KMS-11 (cell line): ENCODE measurements around the gene NXPH1.

Experiments used
- H2AFZ ChIP-seq: fragments of 200-600 bp; sonication (generic); 2 replicates; pipeline ENCODE4 v1.6.1; 2016; ENCODE audit warnings: antibody characterized with exemption, mixed run types, low read depth
- H3K27ac ChIP-seq: fragments of 200-600 bp; sonication (generic); 2 replicates; pipeline ENCODE4 v1.6.1; 2016; ENCODE audit warnings: mild to moderate bottlenecking, mixed run types
- H3K27me3 ChIP-seq: fragments of 200-600 bp; sonication (generic); 2 replicates; pipeline ENCODE4 v1.6.1; 2017; ENCODE audit warnings: mild to moderate bottlenecking, low read depth, mixed run types, moderate library complexity; ENCODE audit not compliant: insufficient read depth
- H3K36me3 ChIP-seq: fragments of 200-600 bp; sonication (generic); 2 replicates; pipeline ENCODE4 v1.6.1; 2017; ENCODE audit warnings: mild to moderate bottlenecking, mixed run types; ENCODE audit not compliant: insufficient read depth
- H3K4me1 ChIP-seq: fragments of 200-600 bp; sonication (generic); 2 replicates; pipeline ENCODE4 v1.6.1; 2016; ENCODE audit warnings: mild to moderate bottlenecking, low read depth, mixed run types; ENCODE audit not compliant: poor library complexity, severe bottlenecking
- H3K4me2 ChIP-seq: fragments of 200-600 bp; sonication (generic); 2 replicates; pipeline ENCODE4 v1.7.0; 2016; ENCODE audit warnings: mild to moderate bottlenecking, mixed run types
- H3K4me3 ChIP-seq: fragments of 200-600 bp; sonication (generic); IDR thresholded peaks from 2 replicates; pipeline ENCODE4 v1.6.1; 2017; ENCODE audit warnings: low read depth, low read length, mixed read lengths; ENCODE audit not compliant: insufficient read depth
- H3K79me2 ChIP-seq: fragments of 200-600 bp; sonication (generic); 2 replicates; pipeline ENCODE4 v1.6.1; 2016; ENCODE audit warnings: low read depth, mixed run types; ENCODE audit not compliant: insufficient read depth
- H3K9ac ChIP-seq: fragments of 200-600 bp; sonication (generic); 2 replicates; pipeline ENCODE4 v1.6.1; 2016; ENCODE audit warnings: mild to moderate bottlenecking, mixed run types
- H4K20me1 ChIP-seq: fragments of 200-600 bp; sonication (generic); 2 replicates; pipeline ENCODE4 v1.6.1; 2016; ENCODE audit warnings: mild to moderate bottlenecking, mixed run types; ENCODE audit not compliant: insufficient read depth
- TF ChIP-seq, protein P1 (sequence below): fragments of 200-600 bp; sonication (generic); conservative IDR thresholded peaks from 2 replicates; pipeline ENCODE4 v1.6.1; 2017; ENCODE audit warnings: low read depth, mild to moderate bottlenecking, antibody characterized with exemption, low read length, moderate library complexity, mixed read lengths

The NXPH1 gene

DNA sequence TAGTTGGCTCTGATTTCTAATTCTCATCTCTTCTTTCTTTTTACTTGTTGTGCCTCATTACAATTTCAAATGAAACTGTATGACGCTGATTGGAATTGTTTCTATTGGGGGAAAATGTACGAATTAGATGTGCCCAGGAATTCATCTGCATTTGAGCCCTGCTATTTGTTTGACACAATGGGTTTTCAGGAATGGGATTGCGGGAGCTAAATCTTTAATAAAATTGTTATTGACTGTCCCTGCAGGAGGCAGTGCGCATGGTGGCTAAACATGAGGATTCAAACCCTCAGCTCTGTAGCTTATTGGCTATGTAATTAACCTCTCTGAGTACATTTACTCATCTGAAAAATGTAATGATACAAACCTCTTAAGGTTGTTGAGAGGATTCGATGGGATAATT, 181.6 kb downstream of the NXPH1 start:
- no peak overlapping the region for H3K27ac ChIP-seq
- H3K27me3 ChIP-seq: no peaks in the 10 kb centered on the region
- no peak overlapping the region for H2AFZ ChIP-seq
- no peaks in the 10 kb centered on the region for H3K36me3 ChIP-seq
- no peak overlapping the region for H3K9ac ChIP-seq
- H3K4me3 ChIP-seq: no peak overlapping the region
- H3K4me2 ChIP-seq: no peak overlapping the region
- H4K20me1 ChIP-seq: no peaks in the 10 kb centered on the region
- no peaks in the 10 kb centered on the region for H3K79me2 ChIP-seq
- no peaks in the 10 kb centered on the region for H3K4me1 ChIP-seq
- TF ChIP-seq, protein P1, sequence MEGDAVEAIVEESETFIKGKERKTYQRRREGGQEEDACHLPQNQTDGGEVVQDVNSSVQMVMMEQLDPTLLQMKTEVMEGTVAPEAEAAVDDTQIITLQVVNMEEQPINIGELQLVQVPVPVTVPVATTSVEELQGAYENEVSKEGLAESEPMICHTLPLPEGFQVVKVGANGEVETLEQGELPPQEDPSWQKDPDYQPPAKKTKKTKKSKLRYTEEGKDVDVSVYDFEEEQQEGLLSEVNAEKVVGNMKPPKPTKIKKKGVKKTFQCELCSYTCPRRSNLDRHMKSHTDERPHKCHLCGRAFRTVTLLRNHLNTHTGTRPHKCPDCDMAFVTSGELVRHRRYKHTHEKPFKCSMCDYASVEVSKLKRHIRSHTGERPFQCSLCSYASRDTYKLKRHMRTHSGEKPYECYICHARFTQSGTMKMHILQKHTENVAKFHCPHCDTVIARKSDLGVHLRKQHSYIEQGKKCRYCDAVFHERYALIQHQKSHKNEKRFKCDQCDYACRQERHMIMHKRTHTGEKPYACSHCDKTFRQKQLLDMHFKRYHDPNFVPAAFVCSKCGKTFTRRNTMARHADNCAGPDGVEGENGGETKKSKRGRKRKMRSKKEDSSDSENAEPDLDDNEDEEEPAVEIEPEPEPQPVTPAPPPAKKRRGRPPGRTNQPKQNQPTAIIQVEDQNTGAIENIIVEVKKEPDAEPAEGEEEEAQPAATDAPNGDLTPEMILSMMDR: no peak

DNA sequence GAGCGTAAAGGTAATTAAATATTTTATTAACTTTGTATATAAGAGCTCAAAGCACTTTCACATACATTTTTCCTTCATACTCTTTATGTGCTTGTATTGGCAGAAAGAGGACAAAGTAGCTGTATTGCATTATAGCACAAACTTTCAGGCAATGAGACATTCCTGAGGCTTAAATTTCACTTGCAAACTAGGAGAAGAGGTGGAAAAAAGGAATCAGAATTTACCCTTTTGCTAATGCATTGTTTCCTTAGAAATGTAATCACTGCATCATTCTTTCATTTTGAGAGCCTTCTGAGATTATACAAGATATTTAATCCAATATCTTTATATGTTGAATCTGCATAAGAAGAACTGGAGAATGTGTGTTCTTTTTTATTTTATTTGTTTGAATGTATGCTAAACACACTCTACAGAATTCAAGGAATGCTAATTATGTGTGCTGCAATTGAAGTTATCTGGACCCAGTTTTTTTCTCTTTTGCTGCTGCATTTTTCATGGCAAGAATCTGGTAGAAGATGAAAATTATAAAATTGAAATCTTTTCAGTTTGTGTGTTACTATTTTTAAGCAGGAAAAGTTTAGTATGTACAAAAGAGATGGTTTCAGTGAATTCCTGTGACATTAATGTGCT, 185.1 kb downstream of the NXPH1 start:
- no peak overlapping the region for H3K27ac ChIP-seq

GRCh38 chr7:8620169-8620568, 186.8 kb downstream of the NXPH1 start:
- no peak overlapping the region for H3K27ac ChIP-seq

More for the DNA sequence above, 185.1 kb downstream of the NXPH1 start:
- TF ChIP-seq, protein P1: no peak
- Histone ChIP-seq H3K9ac (no peak overlapping the region), H2AFZ (no peak overlapping the region), H3K27me3 (no peaks in the 10 kb centered on the region), H4K20me1 (no peaks in the 10 kb centered on the region), H3K79me2 (no peaks in the 10 kb centered on the region), H3K36me3 (no peaks in the 10 kb centered on the region), H3K4me3 (no peak overlapping the region), H3K4me2 (no peak overlapping the region), H3K4me1 (no peaks in the 10 kb centered on the region)

GRCh38 chr7:8625612-8626011, 192.2 kb downstream of the NXPH1 start:
- no peaks in the 10 kb centered on the region for H3K27me3 ChIP-seq
- no peak overlapping the region for H3K4me3 ChIP-seq
- no peaks in the 10 kb centered on the region for H3K4me1 ChIP-seq
- TF ChIP-seq, protein P1: no peak
- H3K79me2 ChIP-seq: no peaks in the 10 kb centered on the region
- no peaks in the 10 kb centered on the region for H3K36me3 ChIP-seq
- no peak overlapping the region for H2AFZ ChIP-seq
- no peak overlapping the region for H3K9ac ChIP-seq
- H3K4me2 ChIP-seq: no peak overlapping the region
- no peaks in the 10 kb centered on the region for H4K20me1 ChIP-seq
- no peak overlapping the region for H3K27ac ChIP-seq

More at GRCh38 chr7:8620169-8620568, 186.8 kb downstream of the NXPH1 start:
- Histone ChIP-seq H3K79me2 (no peaks in the 10 kb centered on the region), H3K9ac (no peak overlapping the region), H2AFZ (no peak overlapping the region), H3K4me1 (no peaks in the 10 kb centered on the region), H3K4me2 (no peak overlapping the region), H3K36me3 (no peaks in the 10 kb centered on the region), H3K27me3 (no peaks in the 10 kb centered on the region), H3K4me3 (no peak overlapping the region), H4K20me1 (no peaks in the 10 kb centered on the region)
- TF ChIP-seq, protein P1: no peak
